Neuronal stem cell (in vitro differentiated cells): ENCODE results near the gene PTCD1.

Experiments used
- DNase-seq: peaks from one replicate; pipeline ENCODE4 v3.0.0-alpha.2; 2013; ENCODE audit warnings: low spot score
- H2AFZ ChIP-seq: one replicate; pipeline ENCODE4 v1.6.1; 2013; ENCODE audit warnings: mild to moderate bottlenecking, low read length, inconsistent platforms
- H2AK5ac ChIP-seq: 2 replicates; pipeline ENCODE4 v1.6.1; 2013; ENCODE audit warnings: low read depth, mild to moderate bottlenecking, inconsistent platforms, low read length, moderate library complexity, mixed read lengths
- H2BK120ac ChIP-seq: 2 replicates; pipeline ENCODE4 v1.6.1; 2013; ENCODE audit warnings: low read depth, mild to moderate bottlenecking, inconsistent platforms, low read length, moderate library complexity, mixed read lengths
- H2BK12ac ChIP-seq: one replicate; pipeline ENCODE4 v1.6.1; 2013; ENCODE audit warnings: low read length, inconsistent platforms
- H2BK15ac ChIP-seq: 2 replicates; pipeline ENCODE4 v1.6.1; 2013; ENCODE audit warnings: mild to moderate bottlenecking, low read length, inconsistent platforms, mixed read lengths
- H2BK5ac ChIP-seq: one replicate; pipeline ENCODE4 v1.6.1; 2013; ENCODE audit warnings: inconsistent platforms, mild to moderate bottlenecking, low read length, moderate library complexity
- H3K14ac ChIP-seq: one replicate; pipeline ENCODE4 v1.6.1; 2013; ENCODE audit warnings: low read length, inconsistent platforms
- H3K18ac ChIP-seq: 2 replicates; pipeline ENCODE4 v1.6.1; 2013; ENCODE audit warnings: low read length, inconsistent platforms
- H3K23ac ChIP-seq: 2 replicates; pipeline ENCODE4 v1.6.1; 2013; ENCODE audit warnings: low read depth, mild to moderate bottlenecking, mixed read lengths, low read length, inconsistent platforms; ENCODE audit not compliant: poor library complexity
- H3K27ac ChIP-seq: replicated peaks from 3 replicates; pipeline ENCODE4 v1.5.1; 2013; ENCODE audit warnings: low read length, inconsistent platforms
- H3K27me3 ChIP-seq, 3 experiments: 2 replicates each; pipeline ENCODE4 v1.6.1; 2013; ENCODE audit warnings: low read length in 3 of 3, mild to moderate bottlenecking in 2 of 3, inconsistent platforms in 1 of 3, low read depth in 1 of 3, mixed read lengths in 1 of 3, moderate library complexity in 1 of 3; ENCODE audit not compliant: control insufficient read depth in 3 of 3, insufficient read depth in 3 of 3
- H3K36me3 ChIP-seq, 2 donors: replicated peaks in 1 of 2; 2 replicates each; pipeline ENCODE4 v1.6.1; 2013; ENCODE audit warnings: low read length in 2 of 2; ENCODE audit not compliant: control insufficient read depth in 2 of 2, insufficient read depth in 2 of 2
- H3K4ac ChIP-seq: 2 replicates; pipeline ENCODE4 v1.6.1; 2013; ENCODE audit warnings: inconsistent platforms, mild to moderate bottlenecking, low read length, moderate library complexity
- H3K4me1 ChIP-seq, 2 donors: 1 replicate in 1 of 2; 2 replicates in 1 of 2; pipeline ENCODE4 v1.6.1; 2013; ENCODE audit warnings: low read length in 2 of 2, low read depth in 1 of 2; ENCODE audit not compliant: control insufficient read depth in 2 of 2, insufficient read depth in 1 of 2
- H3K4me2 ChIP-seq: one replicate; pipeline ENCODE4 v1.6.1; 2013; ENCODE audit warnings: mild to moderate bottlenecking, low read length, inconsistent platforms; ENCODE audit not compliant: insufficient read depth, poor library complexity, severe bottlenecking
- H3K4me3 ChIP-seq, 2 donors: 2 replicates each; pipeline ENCODE4 v1.5.1; 2013; ENCODE audit warnings: low read length in 2 of 2, mild to moderate bottlenecking in 2 of 2, inconsistent platforms in 1 of 2, moderate library complexity in 1 of 2
- H3K79me1 ChIP-seq: one replicate; pipeline ENCODE4 v1.6.1; 2013; ENCODE audit warnings: low read depth, mild to moderate bottlenecking, inconsistent platforms, low read length, moderate library complexity
- H3K9ac ChIP-seq: one replicate; pipeline ENCODE4 v1.6.1; 2013; ENCODE audit warnings: mild to moderate bottlenecking, low read depth, low read length, inconsistent platforms; ENCODE audit not compliant: poor library complexity
- H3K9me3 ChIP-seq, 2 donors: replicated peaks in 1 of 2; 2 replicates each; pipeline versions ENCODE3 to v1.6.1; 2013; ENCODE audit warnings: low read length in 2 of 2, mild to moderate bottlenecking in 2 of 2, inconsistent platforms in 1 of 2, low read depth in 1 of 2, mixed read lengths in 1 of 2, moderate library complexity in 1 of 2; ENCODE audit not compliant: control insufficient read depth in 2 of 2, insufficient read depth in 1 of 2
- H4K8ac ChIP-seq: one replicate; pipeline ENCODE4 v1.6.1; 2013; ENCODE audit warnings: low read depth, mild to moderate bottlenecking, inconsistent platforms, low read length, moderate library complexity
- H4K91ac ChIP-seq: one replicate; pipeline ENCODE4 v1.6.1; 2013; ENCODE audit warnings: low read length, low read depth, mild to moderate bottlenecking, inconsistent platforms; ENCODE audit not compliant: poor library complexity
- WGBS, 2 donors: extraction: QIAGEN DNeasy Blood & Tissue Kit; methylation state at CpG; one replicate each; pipeline ENCODE4 v1.1.7; 2013; ENCODE audit warnings: missing lambda C conversion rate in 2 of 2, mixed read lengths in 1 of 2; ENCODE audit not compliant: insufficient read length in 2 of 2, insufficient replicate concordance in 1 of 2; ENCODE audit errors: extremely low coverage in 2 of 2; 5-methylcytosine and 5-hydroxymethylcytosine counted together

The PTCD1 gene

DNA sequence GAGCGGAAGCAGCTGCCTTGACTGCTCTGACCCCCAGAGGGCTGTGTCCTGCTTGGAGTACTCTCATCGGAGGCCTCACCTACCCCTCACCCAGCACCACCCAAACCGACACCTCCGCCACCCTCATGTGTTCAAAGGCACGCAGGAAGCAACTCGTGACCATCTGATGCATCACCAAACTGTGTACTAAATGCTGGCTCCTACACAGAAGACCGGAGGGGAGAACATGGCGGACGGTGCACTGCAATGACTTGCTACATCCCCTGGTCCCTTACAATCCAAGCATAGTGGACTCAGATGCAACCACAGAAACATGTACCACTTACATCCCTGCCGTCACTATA, 33.6 kb downstream of the PTCD1 start:
- H3K4me1 ChIP-seq = peaks cover 2 to 13% of the 10 kb centered on the region in 2 donors
- peaks cover 40 to 57% of the 10 kb centered on the region in 2 donors for H3K36me3 ChIP-seq
- no peak overlapping the region for H2BK15ac ChIP-seq
- H3K9ac ChIP-seq = peak overlapping the region; percentile 6
- H4K8ac ChIP-seq = no peak overlapping the region
- no peak overlapping the region for H3K18ac ChIP-seq
- no peak overlapping the region for H3K14ac ChIP-seq
- no peak overlapping the region for H3K4ac ChIP-seq
- H3K79me1 ChIP-seq = peaks cover 15% of the 10 kb centered on the region
- no CpG with 5 or more reads among the region's 10 CpGs for WGBS, 2 donors
- no peaks in the 10 kb centered on the region for H3K27me3 ChIP-seq
- DNase-seq = no peak
- no peak overlapping the region for H2AK5ac ChIP-seq
- H2BK12ac ChIP-seq = no peak overlapping the region
- H2BK120ac ChIP-seq = no peak overlapping the region
- no peaks in the 10 kb centered on the region for H3K9me3 ChIP-seq
- H2BK5ac ChIP-seq = no peak overlapping the region
- H3K4me3 ChIP-seq = peak overlapping the region in 1 of 2 donors; percentile 10
- H3K4me2 ChIP-seq = no peak overlapping the region
- H3K27ac ChIP-seq = no peak overlapping the region
- H2AFZ ChIP-seq = no peak overlapping the region
- H4K91ac ChIP-seq = no peak overlapping the region
- H3K23ac ChIP-seq = no peak overlapping the region

GRCh38 chr7:99404235-99404976, 34.2 kb downstream of the PTCD1 start:
- Histone ChIP-seq H2BK15ac (no peak overlapping the region), H3K4me2 (no peak overlapping the region)

DNA sequence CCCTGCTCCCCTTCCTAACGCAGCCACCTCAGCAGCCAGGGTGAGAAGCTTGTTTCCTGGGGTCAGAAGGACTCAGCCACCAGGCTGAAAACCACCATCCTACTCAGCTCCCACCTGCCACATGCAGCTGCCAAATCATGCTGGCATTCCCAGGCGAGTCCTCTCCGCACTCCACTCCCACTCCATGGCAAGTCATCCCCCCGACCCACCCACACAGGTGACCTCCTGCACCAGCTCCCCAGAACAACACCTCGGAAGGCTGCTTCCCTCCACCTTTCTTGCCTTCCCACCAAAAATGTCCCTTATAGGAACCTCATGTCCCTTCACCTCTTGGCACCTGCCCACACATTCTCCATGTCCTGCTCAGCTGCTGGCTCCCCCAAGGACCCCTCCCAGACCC, 34.8 kb downstream of the PTCD1 start:
- Histone ChIP-seq H4K91ac (no peak overlapping the region), H3K9ac (peak overlapping the region; percentile 22), H3K27ac (no peak overlapping the region), H3K4ac (no peak overlapping the region), H3K9me3 (no peaks in the 10 kb centered on the region), H3K18ac (no peak overlapping the region), H2AFZ (no peak overlapping the region), H3K36me3 (peaks cover 51 to 68% of the 10 kb centered on the region in 2 donors), H2BK15ac (no peak overlapping the region), H2BK120ac (no peak overlapping the region), H4K8ac (no peak overlapping the region), H3K23ac (no peak overlapping the region), H3K79me1 (peaks cover 15% of the 10 kb centered on the region), H2BK5ac (no peak overlapping the region), H2BK12ac (no peak overlapping the region), H2AK5ac (no peak overlapping the region), H3K4me2 (no peak overlapping the region), H3K4me3 (peak overlapping the region in 1 of 2 donors; percentile 22), H3K4me1 (peaks cover 0 to 10% of the 10 kb centered on the region in 2 donors), H3K14ac (no peak overlapping the region), H3K27me3 (no peaks in the 10 kb centered on the region)
- WGBS, 2 donors = no CpG with 5 or more reads among the region's 5 CpGs
- DNase-seq = no peak

More at GRCh38 chr7:99404235-99404976, 34.2 kb downstream of the PTCD1 start:
- peaks cover 45 to 62% of the 10 kb centered on the region in 2 donors for H3K36me3 ChIP-seq
- DNase-seq = no peak
- H3K4me1 ChIP-seq = peaks cover 0 to 10% of the 10 kb centered on the region in 2 donors
- H4K8ac ChIP-seq = no peak overlapping the region
- H3K9ac ChIP-seq = peak overlapping the region; percentile 7
- H2BK5ac ChIP-seq = no peak overlapping the region
- H3K14ac ChIP-seq = no peak overlapping the region
- no peak overlapping the region for H2AFZ ChIP-seq
- H3K4ac ChIP-seq = no peak overlapping the region
- no peak overlapping the region for H2BK120ac ChIP-seq
- no peak overlapping the region for H4K91ac ChIP-seq
- no peak overlapping the region for H3K23ac ChIP-seq
- no peak overlapping the region for H3K18ac ChIP-seq
- no peaks in the 10 kb centered on the region for H3K9me3 ChIP-seq
- H3K27ac ChIP-seq = no peak overlapping the region
- no peak overlapping the region for H2BK12ac ChIP-seq
- H3K4me3 ChIP-seq = peak overlapping the region in 1 of 2 donors; percentile 54
- WGBS, 2 donors = no CpG with 5 or more reads among the region's 18 CpGs
- no peaks in the 10 kb centered on the region for H3K27me3 ChIP-seq
- H2AK5ac ChIP-seq = no peak overlapping the region
- peaks cover 15% of the 10 kb centered on the region for H3K79me1 ChIP-seq

DNA sequence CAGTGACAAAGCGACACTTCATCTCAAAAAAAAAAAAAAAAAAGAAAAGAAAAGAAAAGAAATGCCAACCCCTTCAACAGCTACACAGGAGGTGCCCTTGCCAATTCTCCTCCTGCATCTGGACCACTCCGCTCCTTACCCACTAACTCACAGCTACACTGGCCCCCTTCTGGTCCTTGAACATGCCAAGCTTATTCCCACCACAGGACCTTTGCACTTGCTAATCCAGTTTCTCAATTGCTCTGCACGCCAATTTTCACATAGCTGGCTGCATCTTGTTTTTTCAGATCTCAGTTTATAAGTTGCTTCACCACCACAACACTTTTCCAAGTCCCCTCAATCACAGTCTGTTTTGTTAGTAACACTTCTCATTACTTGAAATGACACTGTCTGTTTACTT, 35.7 kb downstream of the PTCD1 start:
- Histone ChIP-seq H4K8ac (no peak overlapping the region), H2BK5ac (no peak overlapping the region), H3K4me3 (no peak overlapping the region), H3K27me3 (no peaks in the 10 kb centered on the region), H4K91ac (no peak overlapping the region), H3K4me1 (peaks cover 0 to 10% of the 10 kb centered on the region in 2 donors), H3K4ac (no peak overlapping the region), H3K36me3 (peaks cover 59 to 77% of the 10 kb centered on the region in 2 donors), H3K9me3 (no peaks in the 10 kb centered on the region), H3K79me1 (peaks cover 10% of the 10 kb centered on the region), H3K14ac (no peak overlapping the region), H2AK5ac (no peak overlapping the region), H3K4me2 (no peak overlapping the region), H3K9ac (no peak overlapping the region), H2AFZ (no peak overlapping the region), H2BK120ac (no peak overlapping the region), H3K18ac (no peak overlapping the region), H2BK15ac (no peak overlapping the region), H3K27ac (no peak overlapping the region), H3K23ac (no peak overlapping the region), H2BK12ac (no peak overlapping the region)
- DNase-seq = no peak
- WGBS, 2 donors = no CpG with 5 or more reads among the region's 3 CpGs
